Transverse colon (tissue), 4 donors: ENCODE data around the gene ZC3HAV1L.

ENCODE experiments used
- CTCF ChIP-seq, 5 experiments: fragments of 200-600 bp in 3 of 5; fragments of 450-650 bp in 2 of 5; sonication (generic) in 3 of 5; IDR thresholded peaks; 1 replicate in 2 of 5; 2 replicates in 3 of 5; pipeline ENCODE4 v1.5.1; 2016 to 2017; ENCODE audit warnings: antibody characterized with exemption in 5 of 5, inconsistent platforms in 3 of 5, mild to moderate bottlenecking in 2 of 5, moderate library complexity in 1 of 5
- EP300 ChIP-seq: sonication (generic); formaldehyde crosslinking; IDR thresholded peaks from one replicate; pipeline ENCODE4 v1.6.1; 2017; ENCODE audit warnings: antibody characterized with exemption, low read depth
- POLR2A ChIP-seq: fragments of 450-650 bp; IDR thresholded peaks from one replicate; pipeline ENCODE4 v1.6.1; 2016; ENCODE audit warnings: antibody characterized with exemption, mild to moderate bottlenecking, moderate library complexity
- POLR2AphosphoS5 ChIP-seq, 3 donors: sonication (generic); formaldehyde crosslinking; IDR thresholded peaks; one replicate each; pipeline ENCODE4 v1.6.1; 2016; ENCODE audit warnings: antibody characterized with exemption in 3 of 3

- TF ChIP-seq POLR2A (no peak), CTCF (IDR thresholded peaks at IDR 0.05) (no peak), POLR2AphosphoS5 (IDR thresholded peaks at IDR 0.05) (no peak), EP300 (no peak)
Observed at GRCh38 chr7:139060695-139061237, 24.9 kb upstream of the ZC3HAV1L start.
